ENCODE results near the gene RCE1.

GRCh38 chr11:66867425-66868040 lies 24.3 kb downstream of the RCE1 start:
- TF ChIP-seq POLR2AphosphoS5 (IDR thresholded peaks at IDR 0.05): no peak
- TF ChIP-seq POLR2A (IDR thresholded peaks at IDR 0.05): no peak
- TF ChIP-seq CTCF (IDR thresholded peaks at IDR 0.05 in 8 of 11, conservative IDR thresholded peaks at IDR 0.05 in 3 of 11): no peak

Measured in spleen (tissue), 7 donors.